ENCODE results near the gene ARHGAP9.

GRCh38 chr12:57461917-57462250 lies 17.8 kb downstream of the ARHGAP9 start:
- TF ChIP-seq, protein P1, sequence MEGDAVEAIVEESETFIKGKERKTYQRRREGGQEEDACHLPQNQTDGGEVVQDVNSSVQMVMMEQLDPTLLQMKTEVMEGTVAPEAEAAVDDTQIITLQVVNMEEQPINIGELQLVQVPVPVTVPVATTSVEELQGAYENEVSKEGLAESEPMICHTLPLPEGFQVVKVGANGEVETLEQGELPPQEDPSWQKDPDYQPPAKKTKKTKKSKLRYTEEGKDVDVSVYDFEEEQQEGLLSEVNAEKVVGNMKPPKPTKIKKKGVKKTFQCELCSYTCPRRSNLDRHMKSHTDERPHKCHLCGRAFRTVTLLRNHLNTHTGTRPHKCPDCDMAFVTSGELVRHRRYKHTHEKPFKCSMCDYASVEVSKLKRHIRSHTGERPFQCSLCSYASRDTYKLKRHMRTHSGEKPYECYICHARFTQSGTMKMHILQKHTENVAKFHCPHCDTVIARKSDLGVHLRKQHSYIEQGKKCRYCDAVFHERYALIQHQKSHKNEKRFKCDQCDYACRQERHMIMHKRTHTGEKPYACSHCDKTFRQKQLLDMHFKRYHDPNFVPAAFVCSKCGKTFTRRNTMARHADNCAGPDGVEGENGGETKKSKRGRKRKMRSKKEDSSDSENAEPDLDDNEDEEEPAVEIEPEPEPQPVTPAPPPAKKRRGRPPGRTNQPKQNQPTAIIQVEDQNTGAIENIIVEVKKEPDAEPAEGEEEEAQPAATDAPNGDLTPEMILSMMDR (IDR thresholded peaks at IDR 0.05; ENCODE audit: insufficient read depth, low read length, poor library complexity, severe bottlenecking): no peak
- no peak for TF ChIP-seq EZH2phosphoT487 (conservative IDR thresholded peaks at IDR 0.05; ENCODE audit: low read length)

Measured in SU-DHL-6 (cell line).